CD4-positive, CD25-positive, alpha-beta regulatory T cell (primary cell): ENCODE data around the gene PEA15. TPM values are rescaled to one million over a fixed set of nuclear protein-coding genes. Genes with fewer than 3 reads are reported as not detected.

Experiments used
- ATAC-seq, 2 donors: fragments of 150-1000 bp; cut with Tn5 transposase; one replicate each; pipeline ENCODE4 v1.10.0; 2021; ENCODE audit warnings: low read depth in 2 of 2, moderate number of reproducible peaks in 2 of 2, moderate library complexity in 1 of 2
- DNase-seq, 3 donors: peaks; one replicate each; pipeline versions ENCODE4 v3.0.0 to v3.0.0-alpha.2; 2012 to 2022; ENCODE audit warnings: mixed read lengths in 1 of 3
- H3K27ac ChIP-seq: one replicate; pipeline ENCODE4 v1.7.0; 2013; ENCODE audit warnings: mild to moderate bottlenecking, low read length; ENCODE audit not compliant: insufficient read depth, poor library complexity, severe bottlenecking
- H3K27me3 ChIP-seq: one replicate; pipeline ENCODE4 v1.7.0; 2013; ENCODE audit warnings: low read length; ENCODE audit not compliant: control insufficient read depth, insufficient read depth
- H3K36me3 ChIP-seq: one replicate; pipeline ENCODE4 v1.7.0; 2013; ENCODE audit warnings: mild to moderate bottlenecking, low read length, moderate library complexity; ENCODE audit not compliant: control insufficient read depth, insufficient read depth
- H3K4me1 ChIP-seq: 2 replicates; pipeline ENCODE4 v1.7.0; 2013; ENCODE audit warnings: mild to moderate bottlenecking, low read length; ENCODE audit not compliant: insufficient read depth, control insufficient read depth, poor library complexity, severe bottlenecking
- H3K4me3 ChIP-seq: one replicate; pipeline ENCODE4 v1.7.0; 2013; ENCODE audit warnings: low read depth, mild to moderate bottlenecking, low read length, moderate library complexity
- H3K9me3 ChIP-seq, 2 experiments: 1 replicate in 1 of 2; 2 replicates in 1 of 2; pipeline ENCODE4 v1.7.0; 2013; ENCODE audit warnings: low read length in 2 of 2, mild to moderate bottlenecking in 1 of 2, moderate library complexity in 1 of 2; ENCODE audit not compliant: control insufficient read depth in 2 of 2
- H3K27ac Mint-ChIP-seq, 3 donors: one replicate each; pipeline ENCODE4 v1.8.0; 2020 to 2022; ENCODE audit warnings: mild to moderate bottlenecking in 3 of 3, mixed read lengths in 3 of 3, moderate library complexity in 2 of 3
- H3K27me3 Mint-ChIP-seq: one replicate; pipeline ENCODE4 v1.8.0; 2022; ENCODE audit warnings: mild to moderate bottlenecking, mixed read lengths
- H3K36me3 Mint-ChIP-seq: one replicate; pipeline ENCODE4 v1.8.0; 2020; ENCODE audit warnings: mixed read lengths
- H3K4me1 Mint-ChIP-seq, 4 donors: one replicate each; pipeline ENCODE4 v1.8.0; 2020 to 2022; ENCODE audit warnings: mixed read lengths in 4 of 4, mild to moderate bottlenecking in 1 of 4
- H3K4me3 Mint-ChIP-seq, 4 donors: one replicate each; pipeline ENCODE4 v1.8.0; 2020 to 2022; ENCODE audit warnings: mild to moderate bottlenecking in 4 of 4, mixed read lengths in 4 of 4, moderate library complexity in 3 of 4
- H3K9me3 Mint-ChIP-seq, 7 donors: one replicate each; pipeline ENCODE4 v1.8.0; 2020 to 2022; ENCODE audit warnings: mixed read lengths in 7 of 7, mild to moderate bottlenecking in 3 of 7, moderate library complexity in 2 of 7
- polyA plus RNA-seq, 4 donors: library from polyadenylated mRNA; unstranded; fragments of 300-500 nt; fragmentation: Illumina TruSeq; gene quantifications; one replicate each; pipeline ENCODE4 v1.2.3, GENCODE V29; 2021
- total RNA-seq: library from RNA; stranded (reverse); gene quantifications from one replicate; pipeline ENCODE4 v1.2.3, GENCODE V29; 2022

The PEA15 gene
- total and polyA plus RNA-seq, 5 donors from 2014 or later, result 7.5 to 21.5 (median 8.7) TPM

DNA sequence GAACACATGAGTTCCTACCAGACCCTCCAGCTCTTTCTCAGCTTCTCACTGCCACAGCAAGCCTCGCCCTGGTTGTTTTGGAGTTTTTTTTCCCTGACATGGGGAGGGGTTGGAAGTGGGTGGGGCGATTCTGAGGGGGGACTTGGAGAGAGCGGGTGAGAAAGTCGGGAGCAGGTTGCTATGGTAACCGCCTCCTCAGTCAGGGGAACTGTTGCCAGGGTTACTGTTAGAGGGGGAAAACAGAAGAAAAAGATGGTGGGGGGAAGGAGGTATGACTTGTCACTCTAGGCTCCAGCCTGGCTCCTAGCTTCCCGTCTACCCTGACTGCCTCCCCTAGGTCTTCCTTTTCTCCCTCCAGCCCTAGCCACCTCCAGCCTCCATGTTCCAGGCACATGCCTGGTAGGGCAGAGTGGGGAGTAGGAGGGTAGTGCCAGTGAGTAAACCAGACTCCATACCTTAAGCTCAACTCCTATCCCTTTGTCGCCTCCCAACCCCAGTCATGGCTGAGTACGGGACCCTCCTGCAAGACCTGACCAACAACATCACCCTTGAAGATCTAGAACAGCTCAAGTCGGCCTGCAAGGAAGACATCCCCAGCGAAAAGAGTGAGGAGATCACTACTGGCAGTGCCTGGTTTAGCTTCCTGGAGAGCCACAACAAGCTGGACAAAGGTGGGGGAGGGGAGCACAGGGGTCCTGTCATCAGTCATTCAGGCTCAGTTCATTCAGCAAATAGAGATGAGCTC, 6.0 kb downstream of the PEA15 start:
- peaks cover 47% of the 10 kb centered on the region for H3K36me3 ChIP-seq

DNA sequence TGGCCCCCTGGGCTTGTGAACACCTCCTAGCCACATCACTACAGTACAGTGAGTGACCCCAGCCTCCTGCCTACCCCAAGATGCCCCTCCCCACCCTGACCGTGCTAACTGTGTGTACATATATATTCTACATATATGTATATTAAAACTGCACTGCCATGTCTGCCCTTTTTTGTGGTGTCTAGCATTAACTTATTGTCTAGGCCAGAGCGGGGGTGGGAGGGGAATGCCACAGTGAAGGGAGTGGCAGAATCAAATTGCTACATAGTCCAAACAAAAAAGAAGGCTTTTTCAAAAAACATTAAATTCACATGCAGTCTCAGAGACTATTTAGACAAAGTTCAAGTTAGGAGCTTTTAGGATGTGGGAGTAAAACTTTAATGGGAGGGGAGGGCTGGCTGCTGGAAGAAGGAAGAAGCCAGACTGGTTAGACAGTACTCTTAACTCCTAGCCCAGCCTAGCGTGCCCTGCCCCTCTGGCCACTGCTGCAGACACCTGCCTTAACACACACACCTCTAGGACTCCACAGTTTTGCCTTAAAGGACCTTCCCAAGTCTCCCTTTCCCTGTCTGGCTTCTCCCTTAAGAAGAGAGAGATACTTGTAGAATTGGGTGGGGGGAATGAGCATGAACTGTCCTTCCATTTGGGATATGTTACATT, 9.4 kb downstream of the PEA15 start:
- Mint-ChIP-seq H3K9me3 (no peaks in the 10 kb centered on the region), H3K27ac (peak overlapping the region in 2 of 3 donors; percentile 67 to 83), H3K36me3 (peaks cover 46% of the 10 kb centered on the region), H3K4me3 (no peak overlapping the region), H3K27me3 (no peaks in the 10 kb centered on the region), H3K4me1 (peaks cover 0 to 16% (median 6%) of the 10 kb centered on the region in 4 donors)
- no peak for ATAC-seq
- DNase-seq, result no peak
- no peak overlapping the region for H3K27ac ChIP-seq
- no peaks in the 10 kb centered on the region for H3K4me1 ChIP-seq
- H3K4me3 ChIP-seq, result no peak overlapping the region
- H3K36me3 ChIP-seq, result peaks cover 78% of the 10 kb centered on the region
- no peaks in the 10 kb centered on the region for H3K27me3 ChIP-seq
- no peaks in the 10 kb centered on the region for H3K9me3 ChIP-seq

More for the DNA sequence above, 6.0 kb downstream of the PEA15 start:
- Histone ChIP-seq H3K9me3 (no peaks in the 10 kb centered on the region), H3K27me3 (no peaks in the 10 kb centered on the region), H3K4me3 (no peak overlapping the region), H3K4me1 (peaks cover 3% of the 10 kb centered on the region), H3K27ac (no peak overlapping the region)
- Mint-ChIP-seq H3K36me3 (peaks cover 30% of the 10 kb centered on the region), H3K4me3 (no peak overlapping the region), H3K9me3 (no peaks in the 10 kb centered on the region), H3K27ac (no peak overlapping the region), H3K27me3 (no peaks in the 10 kb centered on the region), H3K4me1 (peaks cover 0 to 43% (median 24%) of the 10 kb centered on the region in 4 donors)
- no peak for DNase-seq
- no peak for ATAC-seq

DNA sequence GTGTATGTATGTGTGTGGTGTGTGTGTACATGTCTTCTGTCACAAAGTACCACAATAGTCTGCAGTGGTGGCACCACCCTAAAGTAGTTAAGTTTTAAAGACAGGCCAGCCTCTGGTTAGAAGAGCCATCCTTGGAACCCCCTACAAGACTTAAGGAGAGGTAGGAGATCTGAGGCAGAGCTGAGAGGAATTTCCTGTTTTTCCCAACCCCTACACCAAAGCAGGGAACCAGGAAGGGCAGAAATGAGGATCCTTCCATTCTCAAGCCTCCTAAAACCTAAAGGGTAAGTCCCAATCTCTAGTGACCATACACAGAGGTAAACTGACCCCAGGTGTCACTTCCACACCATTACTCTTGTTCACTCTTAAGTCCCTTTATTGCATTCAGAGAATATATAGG, 11.1 kb downstream of the PEA15 start:
- Mint-ChIP-seq H3K27me3 (no peaks in the 10 kb centered on the region), H3K4me1 (peaks cover 0 to 5% (median under 1%) of the 10 kb centered on the region in 4 donors), H3K9me3 (no peaks in the 10 kb centered on the region), H3K36me3 (peaks cover 58% of the 10 kb centered on the region), H3K4me3 (no peak overlapping the region), H3K27ac (peak overlapping the region in 1 of 3 donors; percentile 16)
- H3K4me1 ChIP-seq, result no peaks in the 10 kb centered on the region
- ATAC-seq (no peak), DNase-seq (no peak)
- H3K36me3 ChIP-seq, result peaks cover 93% of the 10 kb centered on the region
- H3K27me3 ChIP-seq, result no peaks in the 10 kb centered on the region
- no peak overlapping the region for H3K4me3 ChIP-seq
- no peaks in the 10 kb centered on the region for H3K9me3 ChIP-seq
- no peak overlapping the region for H3K27ac ChIP-seq

DNA sequence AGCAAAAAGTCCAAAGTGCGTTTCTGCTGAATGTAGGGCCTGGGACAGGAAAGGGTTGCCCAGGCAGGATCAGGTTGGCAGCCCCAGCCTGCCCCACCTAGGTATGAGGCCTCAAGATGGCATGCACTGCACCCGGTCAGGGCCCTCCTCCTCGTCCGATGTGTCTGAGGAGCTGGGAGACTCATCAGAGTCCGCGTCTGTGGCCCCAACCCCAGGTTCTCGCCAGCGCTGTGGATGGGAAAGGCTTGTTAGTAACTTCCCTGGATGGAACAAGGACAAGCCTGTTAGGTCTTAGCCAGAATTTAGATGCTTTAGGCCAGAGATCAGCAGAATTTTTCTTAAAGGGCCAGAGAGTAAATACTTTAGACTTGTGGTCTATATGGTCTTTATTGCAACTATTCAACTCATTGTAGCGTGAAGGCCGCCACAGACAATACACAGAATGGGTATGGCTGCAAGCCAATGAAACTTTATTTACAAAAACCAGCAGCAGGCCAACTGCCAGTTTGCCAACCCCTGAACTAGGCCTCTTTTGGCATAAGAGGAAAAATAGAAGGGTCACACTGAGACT, 12.4 kb downstream of the PEA15 start:
- H3K36me3 Mint-ChIP-seq, result peaks cover 60% of the 10 kb centered on the region
- Histone ChIP-seq H3K9me3 (no peaks in the 10 kb centered on the region), H3K4me1 (no peaks in the 10 kb centered on the region), H3K36me3 (peaks cover 94% of the 10 kb centered on the region), H3K27ac (no peak overlapping the region), H3K4me3 (no peak overlapping the region), H3K27me3 (no peaks in the 10 kb centered on the region)
- peaks cover 0 to 6% (median 2%) of the 10 kb centered on the region in 4 donors for H3K4me1 Mint-ChIP-seq
- no peak overlapping the region for H3K4me3 Mint-ChIP-seq
- H3K27me3 Mint-ChIP-seq, result no peaks in the 10 kb centered on the region
- ATAC-seq (no peak), DNase-seq (no peak)
- peak overlapping the region in 2 of 3 donors; percentile 25 to 57 for H3K27ac Mint-ChIP-seq
- H3K9me3 Mint-ChIP-seq, result no peaks in the 10 kb centered on the region

DNA sequence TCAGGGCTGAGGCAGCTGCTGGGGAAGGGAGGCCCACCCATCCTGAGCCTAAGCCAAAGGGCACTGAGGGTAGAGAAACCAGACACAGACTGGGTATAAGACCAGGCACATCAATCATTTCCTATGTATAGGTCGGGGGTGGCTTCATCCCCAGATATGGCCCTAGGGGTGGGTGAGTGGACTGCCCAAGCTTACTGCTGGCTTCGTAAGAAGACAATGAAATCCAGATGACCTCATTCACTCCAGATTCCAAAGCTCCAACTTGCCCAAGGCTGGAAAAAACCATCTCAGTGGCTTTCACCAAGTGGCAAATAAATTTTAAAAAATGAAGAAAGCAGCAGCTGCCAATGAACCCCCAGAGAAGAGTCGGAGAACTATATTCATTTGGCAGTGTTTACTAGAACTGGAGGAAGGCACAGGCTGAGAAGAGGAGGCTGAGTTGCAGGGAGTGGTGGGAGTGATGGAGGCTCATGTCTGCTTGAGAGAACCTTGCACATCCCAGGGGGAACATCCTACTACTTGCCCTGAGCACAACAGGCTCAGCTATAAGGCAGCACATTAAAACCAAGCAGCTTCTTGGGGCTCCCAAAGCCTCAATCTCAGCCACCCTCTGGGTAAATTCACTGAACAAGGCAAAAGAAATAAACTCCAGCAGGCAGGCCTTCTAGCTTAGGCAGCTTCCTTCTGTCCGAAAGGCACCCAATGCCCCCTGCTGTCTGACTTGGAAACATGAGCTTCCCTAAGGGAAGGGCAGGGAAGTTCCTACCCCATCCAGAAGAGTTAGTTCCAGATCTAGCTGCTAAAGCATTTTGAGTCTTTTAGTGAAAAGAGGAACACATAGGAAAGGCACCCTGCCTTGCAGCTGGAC, 14.1 kb downstream of the PEA15 start:
- no peaks in the 10 kb centered on the region for H3K27me3 ChIP-seq
- Mint-ChIP-seq H3K27ac (peak overlapping the region in 2 of 3 donors; percentile 5 to 59), H3K36me3 (peaks cover 70% of the 10 kb centered on the region), H3K27me3 (no peaks in the 10 kb centered on the region), H3K4me3 (no peak overlapping the region), H3K4me1 (peaks cover 0 to 6% (median 2%) of the 10 kb centered on the region in 4 donors), H3K9me3 (no peaks in the 10 kb centered on the region)
- no peaks in the 10 kb centered on the region for H3K9me3 ChIP-seq
- H3K36me3 ChIP-seq, result peaks cover 96% of the 10 kb centered on the region
- H3K27ac ChIP-seq, result no peak overlapping the region
- no peaks in the 10 kb centered on the region for H3K4me1 ChIP-seq
- H3K4me3 ChIP-seq, result no peak overlapping the region
- ATAC-seq, result no peak
- DNase-seq, result no peak

DNA sequence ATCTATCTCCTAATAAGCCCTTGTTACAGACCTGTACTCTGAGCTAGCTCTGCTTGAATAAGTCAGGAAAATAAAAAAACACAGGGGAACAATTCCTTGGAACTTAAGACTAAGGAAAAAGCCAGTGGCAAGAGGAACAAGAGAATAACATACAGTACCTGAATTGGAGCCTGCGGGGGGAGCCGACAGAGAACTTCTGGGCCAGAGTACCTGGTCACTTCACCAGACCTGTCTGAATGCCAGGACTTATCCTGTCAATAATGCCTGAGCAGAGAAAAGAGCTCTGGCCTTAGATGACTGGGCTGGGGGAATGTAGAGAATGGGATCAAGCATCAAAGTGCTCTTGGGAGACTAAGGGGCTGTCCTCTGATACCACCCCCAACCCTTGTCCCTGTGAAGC, 15.1 kb downstream of the PEA15 start:
- H3K4me1 Mint-ChIP-seq, result peaks cover 0 to 6% (median 1%) of the 10 kb centered on the region in 4 donors
- Histone ChIP-seq H3K9me3 (no peaks in the 10 kb centered on the region), H3K36me3 (peaks cover 97% of the 10 kb centered on the region), H3K4me3 (no peak overlapping the region), H3K27ac (no peak overlapping the region), H3K4me1 (no peaks in the 10 kb centered on the region), H3K27me3 (no peaks in the 10 kb centered on the region)
- ATAC-seq (no peak), DNase-seq (no peak)
- peak overlapping the region; percentile 2 to 23 (median 5) for H3K27ac Mint-ChIP-seq
- no peaks in the 10 kb centered on the region for H3K27me3 Mint-ChIP-seq
- H3K4me3 Mint-ChIP-seq, result no peak overlapping the region
- H3K9me3 Mint-ChIP-seq, result no peaks in the 10 kb centered on the region
- H3K36me3 Mint-ChIP-seq, result peaks cover 73% of the 10 kb centered on the region

DNA sequence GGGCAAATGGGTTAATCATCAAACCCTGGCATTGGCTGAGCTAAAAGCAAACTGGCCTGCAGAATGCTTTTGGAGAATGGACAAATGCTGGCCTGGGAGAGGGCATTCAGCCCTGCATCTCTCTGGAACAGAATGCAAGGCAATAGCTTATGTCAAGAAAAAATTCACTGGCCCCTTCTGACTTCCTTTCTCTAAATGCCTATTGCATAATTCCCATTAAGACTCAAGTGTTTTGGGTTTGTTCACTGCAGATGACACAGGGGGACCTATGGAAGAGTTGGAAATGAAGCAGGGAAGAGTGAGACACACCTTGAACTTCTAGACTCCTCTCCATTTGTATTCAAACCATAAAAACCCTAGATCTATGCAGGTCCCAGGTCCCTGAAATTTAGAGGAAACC, 15.9 kb downstream of the PEA15 start:
- H3K27me3 ChIP-seq, result no peaks in the 10 kb centered on the region
- H3K27ac ChIP-seq, result no peak overlapping the region
- no peak overlapping the region for H3K4me3 ChIP-seq
- H3K27me3 Mint-ChIP-seq, result no peaks in the 10 kb centered on the region
- no peaks in the 10 kb centered on the region for H3K9me3 ChIP-seq
- H3K36me3 ChIP-seq, result peaks cover 97% of the 10 kb centered on the region
- H3K27ac Mint-ChIP-seq, result peak overlapping the region in 1 of 3 donors; percentile 38
- no peak for ATAC-seq
- no peak for DNase-seq
- H3K36me3 Mint-ChIP-seq, result peaks cover 69% of the 10 kb centered on the region
- H3K9me3 Mint-ChIP-seq, result no peaks in the 10 kb centered on the region
- peaks cover 0 to 6% (median 0%) of the 10 kb centered on the region in 4 donors for H3K4me1 Mint-ChIP-seq
- H3K4me3 Mint-ChIP-seq, result no peak overlapping the region
- H3K4me1 ChIP-seq, result no peaks in the 10 kb centered on the region
